ENCODE results near the gene TMEM80. TPM values are rescaled to one million over a fixed set of nuclear protein-coding genes. Genes with fewer than 3 reads are reported as not detected.

Gene TMEM80
- total RNA-seq, 1 donor from 2014 or later: 20.8 TPM

DNA sequence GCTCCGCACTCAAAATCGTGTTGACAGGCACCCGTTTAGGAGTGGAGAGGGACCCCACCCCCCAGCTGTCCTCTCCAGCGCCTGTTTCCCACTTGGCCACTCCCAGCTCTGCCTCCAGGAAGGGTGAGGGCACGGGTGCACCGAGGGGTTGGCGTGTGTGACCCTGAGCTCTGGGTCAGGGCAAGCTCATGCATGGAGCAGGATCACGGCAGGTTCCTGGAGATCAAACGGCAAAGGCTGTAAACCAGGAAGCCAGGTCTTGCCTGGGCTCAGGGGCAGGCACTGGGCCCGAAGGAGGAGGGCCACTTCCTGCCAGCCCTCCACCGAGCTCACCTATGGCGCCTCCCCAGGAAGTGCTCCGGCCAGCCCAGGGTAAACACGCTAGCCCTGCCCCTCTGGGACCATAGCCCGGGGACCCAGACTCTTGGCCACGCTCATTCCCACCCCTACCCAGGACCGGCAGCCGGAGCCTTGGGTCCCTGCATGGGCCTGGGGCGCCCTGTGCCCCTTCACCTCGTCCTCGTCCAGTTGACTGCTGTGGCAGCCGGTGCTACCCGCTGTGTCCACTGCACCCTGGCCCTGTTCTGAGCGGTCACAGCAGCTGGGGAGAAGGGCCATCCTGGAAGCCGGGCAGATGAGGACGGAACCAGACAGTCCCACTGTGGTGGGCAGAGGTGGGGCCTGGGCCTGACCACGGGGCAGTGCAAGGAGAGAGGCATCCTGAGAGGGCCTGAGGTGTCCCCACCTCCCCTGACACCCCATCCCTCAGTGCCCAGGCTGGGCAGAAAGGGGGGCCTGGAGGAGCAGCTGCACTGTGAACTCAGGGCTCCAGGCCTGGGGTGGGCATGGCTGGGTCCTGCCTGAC is 9.4 kb downstream of the TMEM80 start:
- H3K4me3 ChIP-seq (ENCODE audit: low read depth, low read length): peak overlapping the region; percentile 67
- TF ChIP-seq, protein P1, sequence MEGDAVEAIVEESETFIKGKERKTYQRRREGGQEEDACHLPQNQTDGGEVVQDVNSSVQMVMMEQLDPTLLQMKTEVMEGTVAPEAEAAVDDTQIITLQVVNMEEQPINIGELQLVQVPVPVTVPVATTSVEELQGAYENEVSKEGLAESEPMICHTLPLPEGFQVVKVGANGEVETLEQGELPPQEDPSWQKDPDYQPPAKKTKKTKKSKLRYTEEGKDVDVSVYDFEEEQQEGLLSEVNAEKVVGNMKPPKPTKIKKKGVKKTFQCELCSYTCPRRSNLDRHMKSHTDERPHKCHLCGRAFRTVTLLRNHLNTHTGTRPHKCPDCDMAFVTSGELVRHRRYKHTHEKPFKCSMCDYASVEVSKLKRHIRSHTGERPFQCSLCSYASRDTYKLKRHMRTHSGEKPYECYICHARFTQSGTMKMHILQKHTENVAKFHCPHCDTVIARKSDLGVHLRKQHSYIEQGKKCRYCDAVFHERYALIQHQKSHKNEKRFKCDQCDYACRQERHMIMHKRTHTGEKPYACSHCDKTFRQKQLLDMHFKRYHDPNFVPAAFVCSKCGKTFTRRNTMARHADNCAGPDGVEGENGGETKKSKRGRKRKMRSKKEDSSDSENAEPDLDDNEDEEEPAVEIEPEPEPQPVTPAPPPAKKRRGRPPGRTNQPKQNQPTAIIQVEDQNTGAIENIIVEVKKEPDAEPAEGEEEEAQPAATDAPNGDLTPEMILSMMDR (conservative IDR thresholded peaks at IDR 0.05; ENCODE audit: low read depth, low read length): no peak
- DNase-seq (ENCODE audit: low read depth): no peak

DNA sequence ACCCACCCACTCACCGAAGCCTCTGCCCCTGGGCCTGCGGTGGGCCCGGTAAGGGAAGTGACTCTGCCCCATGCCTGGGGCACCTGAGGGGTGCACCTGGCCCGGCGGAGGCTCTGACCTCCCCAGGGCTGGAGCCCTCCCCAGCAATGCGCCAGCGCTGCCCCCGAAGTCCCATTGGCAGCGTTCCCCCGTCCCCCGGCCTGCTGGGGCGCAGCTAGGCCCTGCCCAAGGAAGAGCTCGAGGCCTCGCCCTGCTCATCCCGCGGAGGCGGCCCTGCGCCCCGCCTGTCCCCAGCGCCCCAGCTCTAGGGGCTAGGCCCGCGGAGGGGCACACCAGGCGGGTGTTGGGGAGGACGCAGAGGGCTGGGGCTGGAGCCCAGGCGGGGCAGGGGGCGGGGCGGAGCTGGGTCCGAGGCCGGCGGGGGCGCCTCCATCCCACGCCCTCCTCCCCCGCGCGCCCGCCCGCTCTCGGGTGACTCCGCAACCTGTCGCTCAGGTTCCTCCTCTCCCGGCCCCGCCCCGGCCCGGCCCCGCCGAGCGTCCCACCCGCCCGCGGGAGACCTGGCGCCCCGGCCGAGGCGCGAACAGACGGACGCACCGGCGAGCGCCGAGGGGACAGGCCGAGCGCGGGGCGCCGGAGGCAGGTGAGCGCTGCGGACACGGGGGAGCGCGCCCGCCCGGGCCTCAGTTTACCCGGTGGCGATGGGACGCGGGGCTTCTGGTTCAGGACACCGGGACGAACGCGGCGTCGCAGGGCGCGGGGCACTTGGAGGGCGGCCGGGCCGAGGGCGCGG is 10.2 kb downstream of the TMEM80 start, which contains the start of gene EPS8L2:
TSS of gene EPS8L2 (plus strand) at position 586 of the 793 bp plus-strand sequence. CDS start 3,177 bp downstream, outside the sequence.
- TF ChIP-seq, protein P1 (conservative IDR thresholded peaks at IDR 0.05; ENCODE audit: low read depth, low read length): no peak
- DNase-seq (ENCODE audit: low read depth): no peak
- H3K4me3 ChIP-seq (ENCODE audit: low read depth, low read length): peak within 1 kb of the TSS; percentile 67

DNA sequence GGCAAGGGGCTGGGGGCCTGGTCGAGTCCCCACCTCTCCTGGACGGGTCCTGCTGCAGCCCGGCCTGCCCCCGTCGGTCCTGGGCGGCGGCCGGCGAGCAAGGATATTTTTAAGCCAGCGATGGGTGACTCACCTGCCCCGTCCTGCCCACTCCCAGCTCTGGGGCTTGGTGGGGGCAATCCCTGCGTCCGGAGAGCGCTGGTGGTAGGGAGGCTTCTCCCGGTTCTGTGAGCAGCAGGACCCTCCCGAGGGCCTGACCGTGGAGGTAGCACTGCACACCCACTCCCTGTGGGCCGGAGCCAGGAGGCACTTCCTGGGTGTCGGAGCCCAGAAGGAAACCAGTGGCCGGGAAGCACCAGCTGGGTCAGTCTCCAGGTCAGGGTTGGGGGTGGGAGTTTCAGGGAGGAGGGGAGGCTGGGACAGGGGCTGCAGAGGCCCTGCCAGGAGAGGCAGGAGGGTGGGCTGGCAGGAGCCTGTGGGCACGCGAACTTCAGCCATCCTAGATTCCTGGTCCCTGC is 10.9 kb downstream of the TMEM80 start:
- TF ChIP-seq, protein P1 (conservative IDR thresholded peaks at IDR 0.05; ENCODE audit: low read depth, low read length): no peak
- no peak for DNase-seq (ENCODE audit: low read depth)
- H3K4me3 ChIP-seq (ENCODE audit: low read depth, low read length): peak overlapping the region; percentile 67

DNA sequence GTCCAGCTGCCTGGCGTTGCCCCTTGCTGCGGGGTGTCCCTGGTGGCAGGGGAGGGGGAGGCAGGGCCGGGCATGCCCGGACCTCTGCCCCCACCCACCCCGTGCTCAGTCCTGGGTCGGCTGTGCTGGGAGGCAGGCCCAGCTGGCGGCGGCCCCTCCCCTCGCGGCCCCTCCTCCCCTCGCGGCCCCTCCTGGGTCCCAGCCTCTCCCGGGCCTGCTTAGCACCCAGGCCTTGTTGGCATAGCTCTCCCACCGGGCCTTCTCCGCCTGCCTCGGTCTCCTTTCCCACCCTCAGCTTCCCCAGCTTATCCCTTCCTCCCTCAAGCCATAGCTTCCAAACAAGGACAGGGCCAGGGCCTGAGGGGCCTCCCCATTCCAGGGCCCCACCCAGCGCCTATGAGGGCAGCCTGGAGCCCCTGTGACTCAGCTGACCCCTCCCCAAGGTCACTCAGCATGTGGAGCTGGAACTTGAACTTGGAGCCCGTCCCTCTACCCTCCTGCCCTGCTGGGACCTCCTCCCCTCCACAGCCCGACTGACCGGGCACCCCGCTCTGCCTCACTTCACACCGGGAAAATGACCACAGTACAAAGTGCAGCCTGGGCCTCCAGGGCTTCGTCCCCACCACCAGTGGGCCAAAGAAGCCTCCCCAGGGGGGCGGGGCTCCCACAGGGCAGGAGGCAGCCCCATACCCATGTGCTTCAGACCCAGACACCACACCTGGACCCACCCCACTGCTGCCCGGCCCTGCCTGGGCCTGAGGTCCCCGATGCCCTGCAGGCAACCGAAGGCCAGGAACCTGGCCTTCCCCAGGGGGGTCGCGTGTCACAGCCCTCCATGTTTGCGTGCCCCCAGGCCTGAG is 11.6 kb downstream of the TMEM80 start:
- TF ChIP-seq, protein P1 (conservative IDR thresholded peaks at IDR 0.05; ENCODE audit: low read depth, low read length): peak; percentile 35
- peak overlapping the region; percentile 67 for H3K4me3 ChIP-seq (ENCODE audit: low read depth, low read length)

DNA sequence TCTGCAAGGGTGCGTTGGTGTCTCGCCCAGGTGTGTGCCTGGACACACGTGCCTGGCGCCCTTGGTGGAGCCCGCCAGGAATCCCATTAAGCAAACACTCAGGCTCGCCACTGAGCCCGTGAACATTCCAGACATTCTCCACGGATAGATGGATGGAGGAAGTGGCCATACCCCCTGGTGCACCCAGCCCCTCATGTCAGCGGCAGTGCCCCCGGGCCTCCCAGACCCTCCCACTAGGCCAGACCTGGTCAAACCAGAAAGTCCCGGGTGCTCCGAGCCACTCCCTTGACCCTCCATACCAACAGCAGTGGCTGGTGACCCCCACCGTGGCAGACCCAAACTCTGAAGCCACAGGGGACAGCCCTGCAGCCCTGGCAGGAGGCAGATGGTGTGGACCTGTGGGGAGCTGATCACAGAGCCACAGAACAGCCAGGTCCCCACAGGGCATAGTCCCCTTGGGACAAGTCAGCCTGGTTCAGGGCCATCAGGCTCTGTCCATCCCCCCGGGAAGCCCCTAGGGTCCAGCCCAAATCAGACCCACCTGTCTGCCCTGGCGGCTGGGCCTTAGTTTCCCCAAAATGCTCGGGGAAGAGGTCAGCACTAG is 12.3 kb downstream of the TMEM80 start:
- TF ChIP-seq, protein P1 (conservative IDR thresholded peaks at IDR 0.05; ENCODE audit: low read depth, low read length): no peak
- no peak for DNase-seq (ENCODE audit: low read depth)
- H3K4me3 ChIP-seq (ENCODE audit: low read depth, low read length): peak overlapping the region; percentile 67

More for the DNA sequence above, 11.6 kb downstream of the TMEM80 start:
- no peak for DNase-seq (ENCODE audit: low read depth)

DNA sequence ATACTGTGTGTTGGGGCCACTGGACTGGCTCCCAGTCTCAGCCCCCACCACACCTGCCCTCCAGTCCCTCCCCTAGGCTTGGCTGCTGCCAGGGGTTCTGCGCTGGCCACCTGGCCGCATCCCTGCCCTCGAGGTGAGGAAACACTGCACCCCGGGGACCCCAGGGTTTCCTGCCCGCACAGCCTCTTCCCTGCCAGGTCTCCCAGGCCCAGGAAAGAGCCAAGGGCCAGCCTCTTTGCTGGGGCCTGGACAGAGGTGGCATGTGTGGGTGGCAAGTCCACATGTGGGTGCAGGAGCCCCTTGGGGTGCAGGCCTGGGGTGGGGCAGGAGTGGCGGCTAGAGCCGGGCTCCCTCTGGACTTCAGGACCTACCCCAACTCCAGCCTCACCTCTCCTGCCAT is 12.9 kb downstream of the TMEM80 start:
- H3K4me3 ChIP-seq (ENCODE audit: low read depth, low read length): peak overlapping the region; percentile 67
- DNase-seq (ENCODE audit: low read depth): no peak
- TF ChIP-seq, protein P1 (conservative IDR thresholded peaks at IDR 0.05; ENCODE audit: low read depth, low read length): no peak
